GM12891 (cell line): ENCODE measurements around the gene FGD5.

Experiments
- DNase-seq: peaks from one replicate; pipeline ENCODE4 v3.0.0; 2011; ENCODE audit warnings: low spot score; ENCODE audit not compliant: insufficient read length
- FAIRE-seq: peaks from 2 replicates; lab custom pipeline; 2011; peaks lifted over from hg19 to GRCh38; lab: Jason Lieb, UNC
- PAX5 ChIP-seq: IDR thresholded peaks from 2 replicates; pipeline ENCODE4 v1.6.1; 2011; ENCODE audit warnings: low read length, moderate library complexity, mild to moderate bottlenecking; ENCODE audit not compliant: insufficient read depth, severe bottlenecking
- POLR2A ChIP-seq: IDR thresholded peaks from 2 replicates; pipeline ENCODE4 v1.6.1; 2011; ENCODE audit warnings: low read depth, low read length, control low read depth
- POLR2AphosphoS5 ChIP-seq: IDR thresholded peaks from 2 replicates; pipeline ENCODE4 v1.6.1; 2011; ENCODE audit warnings: low read depth, low read length, control low read depth
- POU2F2 ChIP-seq: IDR thresholded peaks from 2 replicates; pipeline ENCODE4 v1.6.1; 2011; ENCODE audit warnings: low read depth, mild to moderate bottlenecking, control low read depth, low read length, moderate library complexity
- SPI1 ChIP-seq: IDR thresholded peaks from 2 replicates; pipeline ENCODE4 v1.6.1; 2011; ENCODE audit warnings: low read depth, low read length, control low read depth
- TAF1 ChIP-seq: IDR thresholded peaks from 2 replicates; pipeline ENCODE4 v1.6.1; 2011; ENCODE audit warnings: low read depth, low read length, control low read depth

The FGD5 gene

GRCh38 chr3:14933820-14934425 is 115.2 kb downstream of the FGD5 start:
- FAIRE-seq (no peak), DNase-seq (no peak)
- TF ChIP-seq SPI1 = no peak
- TF ChIP-seq TAF1 = no peak
- no peak for TF ChIP-seq POLR2AphosphoS5
- TF ChIP-seq PAX5 = no peak
- no peak for TF ChIP-seq POLR2A
- TF ChIP-seq POU2F2 = no peak

DNA sequence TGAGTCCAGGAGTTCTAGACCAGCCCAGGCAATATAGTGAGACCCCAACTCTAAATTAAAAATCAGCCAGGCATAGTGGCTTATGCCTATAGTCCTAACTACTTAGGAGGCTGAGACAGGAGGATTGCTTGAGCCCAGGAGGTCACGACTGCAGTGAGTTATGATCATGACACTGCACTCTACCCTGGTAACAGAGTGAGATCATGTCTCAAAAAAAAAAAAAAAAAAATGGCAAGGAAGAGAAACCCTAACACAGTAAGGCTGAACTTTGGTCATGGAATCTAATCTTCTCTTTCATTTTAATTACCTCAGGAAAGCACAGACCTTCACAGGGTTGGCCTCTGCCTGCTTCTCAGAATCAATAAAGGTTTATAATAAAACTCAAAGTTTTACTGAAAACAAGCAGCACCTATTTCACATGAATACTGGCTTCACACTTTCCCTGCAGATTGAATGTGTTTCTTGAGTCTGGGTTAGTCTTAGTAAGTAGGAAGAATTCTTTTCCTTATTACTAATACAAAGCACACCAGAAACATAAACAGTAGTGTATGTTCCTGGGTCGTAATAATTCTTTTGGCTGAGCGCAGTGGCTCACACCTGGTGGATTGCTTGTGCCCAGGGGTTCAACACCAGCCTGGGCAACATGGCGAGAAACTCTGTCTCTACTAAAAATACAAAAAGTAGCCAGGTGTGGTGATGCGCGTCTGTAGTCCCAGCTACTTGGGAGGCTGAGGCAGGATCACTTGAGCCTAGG is 117.0 kb downstream of the FGD5 start:
- no peak for FAIRE-seq
- no peak for TF ChIP-seq TAF1
- DNase-seq = no peak

DNA sequence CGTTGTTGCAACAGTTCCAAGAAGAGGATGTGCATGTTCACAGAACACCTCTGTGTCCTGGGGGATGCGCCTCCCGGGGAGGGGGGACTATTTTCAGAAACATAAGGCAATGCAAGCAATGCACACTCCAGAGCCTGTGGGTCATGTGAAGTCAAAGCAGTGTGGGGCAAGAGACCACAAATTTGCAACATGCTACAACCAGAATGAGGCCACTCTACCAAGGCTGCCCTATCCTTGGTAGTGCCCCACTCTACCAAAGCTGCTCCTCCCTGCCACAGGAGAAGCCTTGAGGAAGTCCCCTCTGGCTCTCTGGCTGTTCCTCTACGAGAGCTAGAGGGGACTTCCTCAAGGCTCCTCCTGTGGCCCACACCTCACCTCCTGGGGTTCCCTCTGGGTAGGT is 120.2 kb downstream of the FGD5 start:
- no peak for DNase-seq
- TF ChIP-seq POU2F2 (no peak), SPI1 (no peak), POLR2AphosphoS5 (no peak), POLR2A (no peak), PAX5 (no peak), TAF1 (no peak)
- FAIRE-seq = no peak

DNA sequence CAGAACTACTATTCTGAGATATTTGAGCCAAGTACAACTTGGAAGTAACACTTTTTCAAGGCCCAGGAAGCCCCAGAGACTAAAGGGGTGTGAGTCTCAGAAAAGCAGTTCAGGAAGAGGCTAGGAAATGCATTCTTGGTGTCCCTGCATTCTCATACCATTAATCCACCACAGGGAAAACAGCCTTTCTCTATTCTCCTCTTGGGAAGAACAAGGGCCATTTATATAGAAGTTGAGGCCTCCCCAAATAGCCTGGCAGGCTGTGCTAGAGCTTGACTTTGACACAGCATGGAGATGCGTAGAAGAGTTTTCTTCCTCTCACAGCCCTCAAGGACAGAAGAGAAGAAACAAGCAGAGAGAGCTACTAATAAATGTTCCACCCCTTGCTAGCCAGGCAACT is 123.1 kb downstream of the FGD5 start:
- FAIRE-seq (no peak), DNase-seq (no peak)
- TF ChIP-seq PAX5 (no peak), POU2F2 (no peak), POLR2AphosphoS5 (no peak), POLR2A (no peak), TAF1 (no peak), SPI1 (no peak)

DNA sequence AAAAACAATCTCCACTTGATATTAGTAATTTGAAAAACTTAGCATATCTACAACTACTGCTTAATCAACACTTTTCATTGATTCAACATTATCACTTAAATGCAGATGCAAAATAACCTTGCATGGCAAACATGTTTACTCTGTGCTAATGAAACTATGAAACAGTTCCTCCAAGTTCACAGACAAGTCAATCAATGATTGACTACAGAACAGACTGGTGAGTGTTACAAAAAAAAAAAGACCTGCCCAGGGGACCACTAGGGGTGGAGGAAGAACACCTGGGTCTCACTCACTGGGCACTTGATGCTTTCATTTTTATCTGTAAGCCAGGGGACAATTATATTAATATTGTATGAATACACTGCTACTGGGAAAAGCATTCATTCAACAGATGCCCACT is 124.3 kb downstream of the FGD5 start:
- DNase-seq (no peak), FAIRE-seq (no peak)
- TF ChIP-seq SPI1 = no peak
- no peak for TF ChIP-seq POU2F2
- TF ChIP-seq POLR2A = no peak
- no peak for TF ChIP-seq POLR2AphosphoS5
- TF ChIP-seq PAX5 = no peak
- no peak for TF ChIP-seq TAF1

DNA sequence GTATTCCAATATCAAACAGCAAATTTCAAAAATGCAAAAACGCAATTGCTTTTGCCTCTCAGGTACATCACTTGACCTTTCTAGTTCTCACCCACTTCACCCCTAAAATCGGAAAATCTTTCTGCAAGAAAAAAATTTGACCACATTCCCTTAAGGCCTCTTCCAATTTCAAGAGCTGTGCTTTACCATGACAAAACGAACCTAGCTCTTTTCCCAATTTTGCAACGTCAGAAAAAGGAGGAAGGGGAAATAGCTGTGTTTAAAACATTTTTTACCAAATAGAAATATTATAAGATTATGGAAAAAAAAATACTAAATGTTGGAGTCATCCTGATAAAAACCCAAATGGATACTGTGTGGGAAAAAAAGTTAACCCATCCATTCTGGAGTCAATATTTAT is 127.5 kb downstream of the FGD5 start:
- TF ChIP-seq POLR2A = no peak
- no peak for TF ChIP-seq SPI1
- TF ChIP-seq POU2F2 = no peak
- TF ChIP-seq POLR2AphosphoS5 = no peak
- no peak for TF ChIP-seq PAX5
- TF ChIP-seq TAF1 = no peak
- DNase-seq (no peak), FAIRE-seq (no peak)

- no peak for FAIRE-seq
- no peak for TF ChIP-seq SPI1
- no peak for DNase-seq
Observed at GRCh38 chr3:14946739-14947099, 128.0 kb downstream of the FGD5 start.

DNA sequence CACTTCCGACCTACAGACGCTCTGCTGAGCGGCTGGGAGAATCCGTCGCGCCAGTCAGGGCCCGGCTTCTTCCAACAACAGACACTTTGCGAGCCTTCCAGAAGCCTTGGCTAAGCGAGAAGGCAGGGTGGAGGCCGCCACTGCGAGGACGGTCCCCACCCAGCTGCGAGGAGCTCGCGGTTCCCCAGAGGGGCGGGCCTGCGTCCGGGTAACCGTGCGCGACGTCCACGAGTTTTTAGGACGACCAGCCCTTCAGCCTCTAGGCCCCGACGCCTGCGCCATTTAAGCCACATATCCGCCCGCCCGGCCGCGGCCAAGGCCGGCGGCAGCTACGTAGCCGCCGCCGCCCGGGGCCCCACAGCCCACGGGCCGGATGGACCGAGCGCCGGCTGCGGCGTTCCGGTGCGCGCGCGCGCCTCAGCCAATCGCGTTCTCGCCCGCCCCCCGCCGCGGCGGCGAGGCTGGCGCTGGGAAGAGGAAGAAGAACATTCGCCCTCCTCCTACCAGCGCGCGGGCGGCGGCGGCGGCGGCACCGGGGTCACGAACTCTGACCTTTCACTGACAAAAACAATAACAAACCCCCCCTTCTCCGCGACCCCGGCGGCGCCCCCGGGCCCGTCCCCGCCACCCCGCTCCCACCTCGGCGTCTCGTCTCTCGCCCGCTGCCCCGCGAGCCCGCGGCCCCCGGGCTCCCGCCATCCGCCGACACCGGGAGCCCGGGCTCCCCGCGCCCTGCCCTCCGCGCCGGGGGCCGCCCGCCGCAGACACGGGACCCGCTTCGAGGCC is 128.5 kb downstream of the FGD5 start, which contains the start of gene NR2C2:
NR2C2 (plus strand) TSS at position 484 of the 786 bp plus-strand sequence. CDS start 56,332 bp downstream, outside the sequence.
- peak; percentile 94 for FAIRE-seq
- peak; percentile 75 for TF ChIP-seq PAX5
- TF ChIP-seq SPI1 = no peak
- 0 out of 2 replicates have a peak, but pooled peaks have one; percentile 52 for TF ChIP-seq TAF1
- peak; percentile 79 for TF ChIP-seq POLR2AphosphoS5
- TF ChIP-seq POU2F2 = 0 out of 2 replicates have a peak, but pooled peaks have one; percentile 37
- TF ChIP-seq POLR2A = peak; percentile 76; the same call in 1 of the 2 replicates
- peak; percentile 83 for DNase-seq

GRCh38 chr3:14947886-14948608 is 129.3 kb downstream of the FGD5 start:
- FAIRE-seq (peak; percentile 87), DNase-seq (peak; percentile 94)
- TF ChIP-seq TAF1 (peak; percentile 64), POLR2A (no peak; the same call in 1 of the 2 replicates), PAX5 (peak; percentile 56), POU2F2 (no peak), SPI1 (peak; percentile 30; the same call in 1 of the 2 replicates)

DNA sequence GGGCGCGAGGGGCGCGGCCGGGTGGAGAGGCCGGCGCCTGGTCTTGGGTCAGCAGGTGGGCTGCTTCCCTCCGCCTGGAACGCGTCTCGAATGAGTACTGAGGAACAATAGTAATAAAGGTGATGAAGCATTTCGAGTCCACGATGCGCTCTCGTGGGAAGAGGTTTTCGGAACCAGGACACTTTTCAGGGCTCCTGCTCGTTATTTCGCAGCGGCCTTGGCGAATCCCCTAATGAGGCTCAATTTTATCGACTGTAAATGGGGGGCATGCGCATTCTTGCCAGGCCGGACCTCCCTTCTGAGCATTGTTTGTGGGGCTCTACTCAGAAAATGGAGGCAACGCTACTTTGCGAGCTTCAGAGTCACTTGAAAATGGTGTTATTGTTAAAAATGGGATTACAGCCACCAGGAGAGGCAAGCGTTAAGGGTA is 129.9 kb downstream of the FGD5 start:
- FAIRE-seq (no peak), DNase-seq (no peak)
- TF ChIP-seq SPI1 (no peak), POLR2A (0 out of 2 replicates have a peak, but pooled peaks have one; percentile 58), PAX5 (no peak), POLR2AphosphoS5 (no peak), TAF1 (0 out of 2 replicates have a peak, but pooled peaks have one; percentile 27), POU2F2 (0 out of 2 replicates have a peak, but pooled peaks have one; percentile 9)
